ENCODE results near the gene CD226.

- TF ChIP-seq CTCF (IDR thresholded peaks at IDR 0.05) (no peak), POLR2A (IDR thresholded peaks at IDR 0.05) (no peak)
These were observed 101.8 kb downstream of the CD226 start for GRCh38 chr18:69845593-69846506.
